HFF-Myc (cell line): Measurements from ENCODE around the gene GIT1.

Experiments
- DNase-seq: peaks from one replicate; pipeline ENCODE4 v3.0.0-alpha.2; 2011; ENCODE audit warnings: low read depth; ENCODE audit errors: extremely low read depth
- H3K4me3 ChIP-seq: replicated peaks from 2 replicates; pipeline ENCODE4 v1.5.1; 2011; ENCODE audit warnings: low read depth, mild to moderate bottlenecking, control low read depth, low read length
- TF ChIP-seq, protein P1 (sequence below): IDR thresholded peaks from 2 replicates; pipeline ENCODE4 v1.5.1; 2012; ENCODE audit warnings: mild to moderate bottlenecking, low read depth, low read length, control low read depth; ENCODE audit errors: missing control alignments

The GIT1 gene, protein sequence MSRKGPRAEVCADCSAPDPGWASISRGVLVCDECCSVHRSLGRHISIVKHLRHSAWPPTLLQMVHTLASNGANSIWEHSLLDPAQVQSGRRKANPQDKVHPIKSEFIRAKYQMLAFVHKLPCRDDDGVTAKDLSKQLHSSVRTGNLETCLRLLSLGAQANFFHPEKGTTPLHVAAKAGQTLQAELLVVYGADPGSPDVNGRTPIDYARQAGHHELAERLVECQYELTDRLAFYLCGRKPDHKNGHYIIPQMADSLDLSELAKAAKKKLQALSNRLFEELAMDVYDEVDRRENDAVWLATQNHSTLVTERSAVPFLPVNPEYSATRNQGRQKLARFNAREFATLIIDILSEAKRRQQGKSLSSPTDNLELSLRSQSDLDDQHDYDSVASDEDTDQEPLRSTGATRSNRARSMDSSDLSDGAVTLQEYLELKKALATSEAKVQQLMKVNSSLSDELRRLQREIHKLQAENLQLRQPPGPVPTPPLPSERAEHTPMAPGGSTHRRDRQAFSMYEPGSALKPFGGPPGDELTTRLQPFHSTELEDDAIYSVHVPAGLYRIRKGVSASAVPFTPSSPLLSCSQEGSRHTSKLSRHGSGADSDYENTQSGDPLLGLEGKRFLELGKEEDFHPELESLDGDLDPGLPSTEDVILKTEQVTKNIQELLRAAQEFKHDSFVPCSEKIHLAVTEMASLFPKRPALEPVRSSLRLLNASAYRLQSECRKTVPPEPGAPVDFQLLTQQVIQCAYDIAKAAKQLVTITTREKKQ

DNA sequence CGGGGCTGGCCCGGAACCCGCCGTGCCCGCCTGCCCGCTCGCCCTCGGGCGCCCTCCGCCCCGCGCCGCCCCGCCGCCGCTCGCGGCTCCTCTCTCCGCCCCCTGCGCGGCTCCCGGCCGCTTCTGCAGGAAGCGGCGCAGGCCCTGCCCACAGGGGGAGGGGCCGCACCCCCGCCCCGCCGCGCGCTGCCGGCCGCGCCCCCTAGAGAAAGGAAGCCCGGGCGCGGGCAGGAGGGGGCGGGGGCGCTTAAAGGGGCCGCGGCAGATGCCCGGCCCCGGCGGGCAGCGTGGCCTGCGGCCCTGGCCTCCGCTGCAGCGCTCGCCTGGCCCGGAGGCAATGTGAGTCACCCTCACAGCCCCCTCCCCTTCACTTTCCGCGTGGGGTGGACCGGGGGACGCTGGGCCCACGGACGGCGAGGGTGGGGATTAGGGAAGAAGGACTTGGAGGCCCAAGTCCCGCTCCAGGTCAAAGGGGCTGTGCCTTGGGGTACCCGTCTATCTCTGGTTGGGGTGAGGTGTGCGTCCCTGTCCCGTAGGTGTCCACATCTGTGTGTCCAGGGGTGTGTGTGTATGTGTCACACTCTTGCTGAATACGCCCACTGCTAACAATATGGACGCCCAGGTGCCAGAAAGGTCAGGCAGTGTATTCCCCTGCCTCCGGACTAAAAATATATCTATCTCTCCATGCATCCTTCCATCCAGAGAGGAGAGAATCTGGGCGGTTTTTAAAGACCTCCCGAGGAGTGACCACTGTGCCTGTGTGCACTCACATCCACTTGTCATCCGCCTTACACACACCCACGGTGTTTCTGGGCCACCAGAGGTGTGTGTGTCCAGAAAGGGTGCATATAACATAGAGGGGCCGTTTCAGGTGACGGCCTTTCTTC, at the start of gene GIT1:
GIT1 (minus strand) TSS at position 125 of the 887 bp plus-strand sequence. CDS start 270 bp downstream, outside the sequence.
- no peak for DNase-seq
- H3K4me3 ChIP-seq = peak within 1 kb of the TSS; percentile 89
- TF ChIP-seq, protein P1, sequence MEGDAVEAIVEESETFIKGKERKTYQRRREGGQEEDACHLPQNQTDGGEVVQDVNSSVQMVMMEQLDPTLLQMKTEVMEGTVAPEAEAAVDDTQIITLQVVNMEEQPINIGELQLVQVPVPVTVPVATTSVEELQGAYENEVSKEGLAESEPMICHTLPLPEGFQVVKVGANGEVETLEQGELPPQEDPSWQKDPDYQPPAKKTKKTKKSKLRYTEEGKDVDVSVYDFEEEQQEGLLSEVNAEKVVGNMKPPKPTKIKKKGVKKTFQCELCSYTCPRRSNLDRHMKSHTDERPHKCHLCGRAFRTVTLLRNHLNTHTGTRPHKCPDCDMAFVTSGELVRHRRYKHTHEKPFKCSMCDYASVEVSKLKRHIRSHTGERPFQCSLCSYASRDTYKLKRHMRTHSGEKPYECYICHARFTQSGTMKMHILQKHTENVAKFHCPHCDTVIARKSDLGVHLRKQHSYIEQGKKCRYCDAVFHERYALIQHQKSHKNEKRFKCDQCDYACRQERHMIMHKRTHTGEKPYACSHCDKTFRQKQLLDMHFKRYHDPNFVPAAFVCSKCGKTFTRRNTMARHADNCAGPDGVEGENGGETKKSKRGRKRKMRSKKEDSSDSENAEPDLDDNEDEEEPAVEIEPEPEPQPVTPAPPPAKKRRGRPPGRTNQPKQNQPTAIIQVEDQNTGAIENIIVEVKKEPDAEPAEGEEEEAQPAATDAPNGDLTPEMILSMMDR = no peak

- no peak for DNase-seq
- TF ChIP-seq, protein P1 = no peak
- no peak overlapping the region for H3K4me3 ChIP-seq
Observed at GRCh38 chr17:29633886-29634285, 44.4 kb upstream of the GIT1 start.

GRCh38 chr17:29630630-29631193, 41.3 kb upstream of the GIT1 start:
- no peak overlapping the region for H3K4me3 ChIP-seq
- TF ChIP-seq, protein P1 = no peak
- no peak for DNase-seq

DNA sequence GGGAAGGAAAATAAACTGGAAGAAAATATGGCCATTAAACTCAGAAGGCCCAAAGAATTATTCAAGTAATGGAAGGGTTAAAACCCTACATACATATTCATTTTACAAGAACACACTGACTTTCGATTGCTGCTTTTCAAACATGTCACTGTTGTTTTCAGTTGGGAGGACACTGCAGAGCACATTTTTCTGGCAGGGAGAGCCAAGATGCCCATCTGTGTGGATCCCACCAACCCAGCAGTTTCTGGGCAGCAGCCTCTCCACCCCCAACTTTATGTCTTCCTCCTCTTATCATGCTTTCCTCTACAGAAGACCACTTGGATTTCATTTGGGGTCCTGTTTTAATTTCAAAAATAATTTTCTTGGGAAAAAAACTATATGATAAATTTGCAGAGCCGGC, 40.4 kb upstream of the GIT1 start:
- no peak overlapping the region for H3K4me3 ChIP-seq

DNA sequence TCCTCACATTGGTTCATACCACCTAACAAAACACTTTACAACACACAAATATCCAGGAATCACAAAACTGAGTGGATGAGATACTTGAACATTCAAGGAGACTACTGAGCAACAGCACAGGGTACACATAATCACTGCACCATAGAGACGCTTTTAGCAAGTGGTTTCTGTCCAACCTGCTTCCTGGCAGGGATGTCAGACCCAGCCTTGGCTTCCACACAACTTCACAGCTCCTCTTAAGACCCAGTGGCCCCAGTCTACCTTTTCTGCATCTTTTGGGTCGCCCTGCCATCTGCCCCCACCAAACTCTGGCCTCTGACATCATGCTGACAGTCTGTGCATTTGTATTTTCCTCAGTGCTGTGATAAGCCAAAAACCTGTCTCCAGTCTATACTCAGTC, 39.2 kb upstream of the GIT1 start:
- DNase-seq = no peak
- TF ChIP-seq, protein P1 = no peak
- no peak overlapping the region for H3K4me3 ChIP-seq

More for the DNA sequence above, 40.4 kb upstream of the GIT1 start:
- TF ChIP-seq, protein P1 = no peak
- DNase-seq = no peak

- H3K4me3 ChIP-seq = no peak overlapping the region
- TF ChIP-seq, protein P1 = no peak
- no peak for DNase-seq
Observed at GRCh38 chr17:29627951-29628350, 38.5 kb upstream of the GIT1 start.
